Measurements from ENCODE around the gene KYNU.

DNA sequence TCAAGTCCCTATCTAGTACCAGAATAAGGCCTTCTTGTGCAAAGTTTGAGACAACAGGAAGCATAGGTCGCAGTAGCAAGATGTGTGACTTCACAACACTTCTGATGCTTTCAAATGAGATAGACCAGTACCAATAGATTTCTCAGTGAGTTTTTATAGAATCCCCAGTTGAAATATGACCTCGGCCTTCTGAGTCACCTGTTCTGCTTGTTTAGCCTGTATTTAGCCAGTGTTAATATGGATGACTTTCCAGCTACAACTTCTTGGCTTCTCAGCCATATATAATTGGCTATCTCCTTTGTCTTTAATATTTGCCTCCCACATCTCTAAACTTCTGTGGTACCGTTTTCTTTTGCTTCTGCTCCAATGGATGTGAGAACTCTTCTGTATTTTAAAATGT, 113.8 kb downstream of the KYNU start:
- TF ChIP-seq POLR2A (IDR thresholded peaks at IDR 0.05) (no peak), EP300 (IDR thresholded peaks at IDR 0.05) (no peak), POLR2AphosphoS5 (IDR thresholded peaks at IDR 0.05) (no peak)
- TF ChIP-seq, protein P1, sequence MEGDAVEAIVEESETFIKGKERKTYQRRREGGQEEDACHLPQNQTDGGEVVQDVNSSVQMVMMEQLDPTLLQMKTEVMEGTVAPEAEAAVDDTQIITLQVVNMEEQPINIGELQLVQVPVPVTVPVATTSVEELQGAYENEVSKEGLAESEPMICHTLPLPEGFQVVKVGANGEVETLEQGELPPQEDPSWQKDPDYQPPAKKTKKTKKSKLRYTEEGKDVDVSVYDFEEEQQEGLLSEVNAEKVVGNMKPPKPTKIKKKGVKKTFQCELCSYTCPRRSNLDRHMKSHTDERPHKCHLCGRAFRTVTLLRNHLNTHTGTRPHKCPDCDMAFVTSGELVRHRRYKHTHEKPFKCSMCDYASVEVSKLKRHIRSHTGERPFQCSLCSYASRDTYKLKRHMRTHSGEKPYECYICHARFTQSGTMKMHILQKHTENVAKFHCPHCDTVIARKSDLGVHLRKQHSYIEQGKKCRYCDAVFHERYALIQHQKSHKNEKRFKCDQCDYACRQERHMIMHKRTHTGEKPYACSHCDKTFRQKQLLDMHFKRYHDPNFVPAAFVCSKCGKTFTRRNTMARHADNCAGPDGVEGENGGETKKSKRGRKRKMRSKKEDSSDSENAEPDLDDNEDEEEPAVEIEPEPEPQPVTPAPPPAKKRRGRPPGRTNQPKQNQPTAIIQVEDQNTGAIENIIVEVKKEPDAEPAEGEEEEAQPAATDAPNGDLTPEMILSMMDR (IDR thresholded peaks at IDR 0.05) = no peak
